HG02588 (cell line): ENCODE measurements around the gene ATP8A2.
"Not testable (repeated sequence)": the region's sequence is repeated elsewhere in the genome, so short reads cannot be mapped to it uniquely, and the experiment has no call there.

Experiments used
- ATAC-seq: cut with Tn5 transposase; IDR thresholded peaks from one replicate; pipeline ENCODE4 v1.9.1; 2021; ENCODE audit warnings: mild to moderate bottlenecking, moderate library complexity; ENCODE audit not compliant: unreplicated experiment

Gene ATP8A2

GRCh38 chr13:25457566-25457965, 85.8 kb downstream of the ATP8A2 start:
- ATAC-seq: no peak

GRCh38 chr13:25462301-25463125, 90.7 kb downstream of the ATP8A2 start:
- no peak for ATAC-seq

GRCh38 chr13:25463496-25463895, 91.7 kb downstream of the ATP8A2 start:
- ATAC-seq: no peak

GRCh38 chr13:25466880-25467279, 95.1 kb downstream of the ATP8A2 start:
- ATAC-seq: no peak

- ATAC-seq: no peak
These were observed 96.8 kb downstream of the ATP8A2 start for GRCh38 chr13:25468325-25469168.

- ATAC-seq: no peak
These were observed 97.4 kb downstream of the ATP8A2 start for GRCh38 chr13:25469169-25469525.

GRCh38 chr13:25473864-25474263, 102.1 kb downstream of the ATP8A2 start:
- no peak for ATAC-seq

- no peak for ATAC-seq
These were observed 106.4 kb downstream of the ATP8A2 start for GRCh38 chr13:25478186-25478585.

GRCh38 chr13:25489238-25489637, 117.5 kb downstream of the ATP8A2 start:
- no peak for ATAC-seq

- ATAC-seq: no peak
These were observed 118.5 kb downstream of the ATP8A2 start for GRCh38 chr13:25490236-25490635.

GRCh38 chr13:25493931-25494640, 122.3 kb downstream of the ATP8A2 start:
- no peak for ATAC-seq

- ATAC-seq: no peak
These were observed 123.1 kb downstream of the ATP8A2 start for GRCh38 chr13:25494698-25495411.

- no peak for ATAC-seq
These were observed 129.5 kb downstream of the ATP8A2 start for GRCh38 chr13:25501231-25501630.

GRCh38 chr13:25502031-25502430, 130.3 kb downstream of the ATP8A2 start:
- no peak for ATAC-seq

- ATAC-seq: no peak
These were observed 130.8 kb downstream of the ATP8A2 start for GRCh38 chr13:25502551-25502950.

- no peak for ATAC-seq
These were observed 132.1 kb downstream of the ATP8A2 start for GRCh38 chr13:25503856-25504255.

GRCh38 chr13:25507841-25508240, 136.1 kb downstream of the ATP8A2 start:
- no peak for ATAC-seq

- not testable (repeated sequence) for ATAC-seq
These were observed 141.3 kb downstream of the ATP8A2 start for GRCh38 chr13:25513060-25513459.

GRCh38 chr13:25518441-25518840, 146.7 kb downstream of the ATP8A2 start:
- ATAC-seq: no peak

- ATAC-seq: no peak
These were observed 154.1 kb downstream of the ATP8A2 start for GRCh38 chr13:25525884-25526283.

GRCh38 chr13:25528266-25528665, 156.5 kb downstream of the ATP8A2 start:
- no peak for ATAC-seq
